HepG2 (cell line): ENCODE measurements around the gene DHRS1. TPM values are rescaled to one million over a fixed set of nuclear protein-coding genes. Genes with fewer than 3 reads are reported as not detected.

Experiments used
- BORCS8-MEF2B ChIP-seq: sonication (generic); formaldehyde crosslinking; IDR thresholded peaks from 2 replicates; pipeline ENCODE4 v1.8.0; 2022; ENCODE audit warnings: mild to moderate bottlenecking, missing genetic modification reagents
- NCOA2 ChIP-seq: sonication (generic); formaldehyde crosslinking; IDR thresholded peaks from 2 replicates; pipeline ENCODE4 v1.8.0; 2022; ENCODE audit warnings: inconsistent platforms
- SP2 ChIP-seq: sonication (generic); formaldehyde crosslinking; IDR thresholded peaks from 2 replicates; pipeline ENCODE4 v1.5.1; 2020; ENCODE audit warnings: mild to moderate bottlenecking, missing genetic modification reagents
- SRSF4 ChIP-seq: fragments of 200-400 bp; formaldehyde crosslinking; IDR thresholded peaks from one replicate; pipeline ENCODE4 v1.6.1; 2018; ENCODE audit warnings: mild to moderate bottlenecking, low read depth, low read length, moderate library complexity; ENCODE audit not compliant: poor library complexity, severe bottlenecking
- ZNF34 ChIP-seq: sonication (generic); formaldehyde crosslinking; IDR thresholded peaks from 2 replicates; pipeline ENCODE4 v1.4.0; 2020; ENCODE audit warnings: mild to moderate bottlenecking, missing genetic modification reagents, borderline replicate concordance
- ZNF614 ChIP-seq: IDR thresholded peaks from 2 replicates; pipeline ENCODE4 v1.6.1; 2018; ENCODE audit warnings: missing biosample characterization, missing genetic modification reagents, inconsistent platforms, borderline replicate concordance
- ZNF720 ChIP-seq: sonication (generic); formaldehyde crosslinking; IDR thresholded peaks from 2 replicates; pipeline ENCODE4 v1.4.0; 2020; ENCODE audit warnings: missing genetic modification reagents
- ZNF766 ChIP-seq: sonication (generic); formaldehyde crosslinking; IDR thresholded peaks from 2 replicates; pipeline ENCODE4 v1.5.0; 2020; ENCODE audit warnings: missing genetic modification reagents, borderline replicate concordance
- polyA plus RNA-seq, 8 experiments: library from polyadenylated mRNA; depleted of rRNA in 3 of 8; stranded (reverse) in 7 of 8; unstranded in 1 of 8; fragments of >200 nt; fragmentation: Illumina TruSeq in 4 of 8; extraction: Trizol in 4 of 8; gene quantifications; 2 replicates each; pipeline versions ENCODE4 v1.2.1 to v1.2.3, GENCODE V29; 2011 to 2016; ENCODE audit warnings: low read depth in 4 of 8, missing spikeins in 1 of 8, mixed read lengths in 1 of 8; ENCODE audit not compliant: insufficient read depth in 1 of 8
- total RNA-seq, 5 experiments: library from RNA; depleted of rRNA; stranded (reverse); fragments of >200 nt; fragmentation: Illumina TruSeq; extraction: Trizol; gene quantifications; 2 replicates each; pipeline ENCODE4 v1.2.3, GENCODE V29; 2016; ENCODE audit warnings: low read depth in 1 of 5
- TF ChIP-seq, protein P1 (sequence below): sonication (generic); formaldehyde crosslinking; IDR thresholded peaks from 2 replicates; pipeline ENCODE4 v1.4.0; 2020; ENCODE audit warnings: mild to moderate bottlenecking, missing genetic modification reagents
- TF ChIP-seq, protein P2 (sequence below): sonication (generic); formaldehyde crosslinking; IDR thresholded peaks from 2 replicates; pipeline ENCODE4 v1.4.0; 2020; ENCODE audit warnings: missing genetic modification reagents, mild to moderate bottlenecking, borderline replicate concordance
- TF ChIP-seq, protein P3 (sequence below): sonication (generic); formaldehyde crosslinking; IDR thresholded peaks from 2 replicates; pipeline ENCODE4 v1.5.1; 2020; ENCODE audit warnings: missing genetic modification reagents, mild to moderate bottlenecking, borderline replicate concordance
- TF ChIP-seq, protein P4 (sequence below): sonication (generic); formaldehyde crosslinking; IDR thresholded peaks from 2 replicates; pipeline ENCODE4 v1.4.0; 2020; ENCODE audit warnings: missing genetic modification reagents, mild to moderate bottlenecking, borderline replicate concordance

DHRS1 gene
- total and polyA plus RNA-seq, 2 of the 13 experiments (the other 11 are each of a cell fraction or from before 2014, with no cell fraction given), result 49.8 to 60.8 TPM

DNA sequence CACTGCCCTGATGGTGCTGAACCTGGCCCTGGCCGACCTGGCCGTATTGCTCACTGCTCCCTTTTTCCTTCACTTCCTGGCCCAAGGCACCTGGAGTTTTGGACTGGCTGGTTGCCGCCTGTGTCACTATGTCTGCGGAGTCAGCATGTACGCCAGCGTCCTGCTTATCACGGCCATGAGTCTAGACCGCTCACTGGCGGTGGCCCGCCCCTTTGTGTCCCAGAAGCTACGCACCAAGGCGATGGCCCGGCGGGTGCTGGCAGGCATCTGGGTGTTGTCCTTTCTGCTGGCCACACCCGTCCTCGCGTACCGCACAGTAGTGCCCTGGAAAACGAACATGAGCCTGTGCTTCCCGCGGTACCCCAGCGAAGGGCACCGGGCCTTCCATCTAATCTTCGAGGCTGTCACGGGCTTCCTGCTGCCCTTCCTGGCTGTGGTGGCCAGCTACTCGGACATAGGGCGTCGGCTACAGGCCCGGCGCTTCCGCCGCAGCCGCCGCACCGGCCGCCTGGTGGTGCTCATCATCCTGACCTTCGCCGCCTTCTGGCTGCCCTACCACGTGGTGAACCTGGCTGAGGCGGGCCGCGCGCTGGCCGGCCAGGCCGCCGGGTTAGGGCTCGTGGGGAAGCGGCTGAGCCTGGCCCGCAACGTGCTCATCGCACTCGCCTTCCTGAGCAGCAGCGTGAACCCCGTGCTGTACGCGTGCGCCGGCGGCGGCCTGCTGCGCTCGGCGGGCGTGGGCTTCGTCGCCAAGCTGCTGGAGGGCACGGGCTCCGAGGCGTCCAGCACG is 16.4 kb upstream of the DHRS1 start (continued):
- TF ChIP-seq ZNF34 (CRISPR knock-in tag) (no peak), NCOA2 (CRISPR knock-in tag) (peak; percentile 59; the same call in 1 of the 2 replicates), SRSF4 (no peak), SP2 (CRISPR knock-in tag) (peak; percentile 61), ZNF766 (CRISPR knock-in tag) (peak; percentile 100), ZNF614 (CRISPR knock-in tag) (peak; percentile 92; the same call in 1 of the 2 replicates), BORCS8-MEF2B (CRISPR knock-in tag) (peak; percentile 99), ZNF720 (CRISPR knock-in tag) (peak; percentile 73; the same call in 1 of the 2 replicates)
- TF ChIP-seq, protein P1, sequence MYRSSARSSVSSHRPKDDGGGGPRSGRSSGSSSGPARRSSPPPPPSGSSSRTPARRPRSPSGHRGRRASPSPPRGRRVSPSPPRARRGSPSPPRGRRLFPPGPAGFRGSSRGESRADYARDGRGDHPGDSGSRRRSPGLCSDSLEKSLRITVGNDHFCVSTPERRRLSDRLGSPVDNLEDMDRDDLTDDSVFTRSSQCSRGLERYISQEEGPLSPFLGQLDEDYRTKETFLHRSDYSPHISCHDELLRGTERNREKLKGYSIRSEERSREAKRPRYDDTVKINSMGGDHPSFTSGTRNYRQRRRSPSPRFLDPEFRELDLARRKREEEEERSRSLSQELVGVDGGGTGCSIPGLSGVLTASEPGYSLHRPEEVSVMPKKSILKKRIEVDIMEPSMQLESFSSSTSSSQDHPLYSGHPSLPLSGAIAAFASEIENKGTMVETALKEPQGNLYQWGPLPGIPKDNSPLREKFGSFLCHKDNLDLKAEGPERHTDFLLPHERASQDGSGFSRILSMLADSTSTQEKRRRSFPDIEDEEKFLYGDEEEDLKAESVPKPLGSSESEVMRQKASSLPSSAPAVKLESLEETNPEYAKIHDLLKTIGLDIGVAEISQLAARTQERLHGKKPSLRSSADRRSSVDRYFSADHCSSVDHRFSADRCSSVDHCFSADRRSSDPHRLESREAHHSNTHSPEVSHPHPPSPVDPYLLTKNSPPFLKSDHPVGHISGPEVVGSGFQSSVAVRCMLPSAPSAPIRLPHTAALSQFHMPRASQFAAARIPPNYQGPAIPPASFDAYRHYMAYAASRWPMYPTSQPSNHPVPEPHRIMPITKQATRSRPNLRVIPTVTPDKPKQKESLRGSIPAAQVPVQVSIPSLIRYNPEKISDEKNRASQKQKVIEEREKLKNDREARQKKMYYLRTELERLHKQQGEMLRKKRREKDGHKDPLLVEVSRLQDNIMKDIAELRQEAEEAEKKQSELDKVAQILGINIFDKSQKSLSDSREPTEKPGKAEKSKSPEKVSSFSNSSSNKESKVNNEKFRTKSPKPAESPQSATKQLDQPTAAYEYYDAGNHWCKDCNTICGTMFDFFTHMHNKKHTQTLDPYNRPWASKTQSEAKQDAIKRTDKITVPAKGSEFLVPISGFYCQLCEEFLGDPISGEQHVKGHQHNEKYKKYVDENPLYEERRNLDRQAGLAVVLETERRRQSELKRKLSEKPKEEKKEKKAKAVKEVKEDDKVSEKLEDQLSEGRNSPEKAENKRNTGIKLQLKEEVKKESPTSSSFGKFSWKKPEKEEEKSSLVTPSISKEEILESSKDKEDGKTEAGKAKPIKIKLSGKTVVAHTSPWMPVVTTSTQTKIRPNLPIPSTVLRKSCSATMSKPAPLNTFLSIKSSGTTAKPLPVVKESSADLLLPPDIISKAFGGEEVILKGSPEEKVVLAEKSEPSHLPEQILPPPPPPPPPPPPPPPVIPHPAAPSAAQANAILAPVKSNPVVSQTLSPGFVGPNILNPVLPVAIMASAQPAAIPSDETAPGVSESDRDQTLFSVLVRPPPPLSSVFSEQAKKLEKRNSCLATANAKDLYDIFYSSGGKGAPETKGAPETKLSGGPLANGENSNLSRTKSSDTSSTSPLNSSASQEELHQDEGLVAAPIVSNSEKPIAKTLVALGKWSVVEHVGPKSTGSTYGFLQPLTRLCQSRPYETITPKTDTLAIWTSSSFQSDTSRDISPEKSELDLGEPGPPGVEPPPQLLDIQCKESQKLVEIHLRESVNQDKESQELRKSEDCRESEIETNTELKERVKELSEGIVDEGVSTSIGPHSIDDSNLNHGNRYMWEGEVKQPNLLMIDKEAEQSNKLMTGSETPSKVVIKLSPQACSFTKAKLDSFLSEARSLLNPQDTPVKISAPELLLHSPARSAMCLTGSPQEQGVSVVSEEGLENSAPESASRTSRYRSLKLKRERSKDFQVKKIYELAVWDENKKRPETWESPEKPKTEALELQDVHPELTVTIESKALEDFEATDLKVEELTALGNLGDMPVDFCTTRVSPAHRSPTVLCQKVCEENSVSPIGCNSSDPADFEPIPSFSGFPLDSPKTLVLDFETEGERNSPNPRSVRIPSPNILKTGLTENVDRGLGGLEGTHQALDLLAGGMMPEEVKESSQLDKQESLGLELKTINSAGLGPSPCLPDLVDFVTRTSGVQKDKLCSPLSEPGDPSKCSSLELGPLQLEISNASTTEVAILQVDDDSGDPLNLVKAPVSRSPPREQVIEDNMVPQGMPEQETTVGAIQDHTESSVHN (CRISPR knock-in tag), result no peak; the same call in 1 of the 2 replicates
- TF ChIP-seq, protein P2, sequence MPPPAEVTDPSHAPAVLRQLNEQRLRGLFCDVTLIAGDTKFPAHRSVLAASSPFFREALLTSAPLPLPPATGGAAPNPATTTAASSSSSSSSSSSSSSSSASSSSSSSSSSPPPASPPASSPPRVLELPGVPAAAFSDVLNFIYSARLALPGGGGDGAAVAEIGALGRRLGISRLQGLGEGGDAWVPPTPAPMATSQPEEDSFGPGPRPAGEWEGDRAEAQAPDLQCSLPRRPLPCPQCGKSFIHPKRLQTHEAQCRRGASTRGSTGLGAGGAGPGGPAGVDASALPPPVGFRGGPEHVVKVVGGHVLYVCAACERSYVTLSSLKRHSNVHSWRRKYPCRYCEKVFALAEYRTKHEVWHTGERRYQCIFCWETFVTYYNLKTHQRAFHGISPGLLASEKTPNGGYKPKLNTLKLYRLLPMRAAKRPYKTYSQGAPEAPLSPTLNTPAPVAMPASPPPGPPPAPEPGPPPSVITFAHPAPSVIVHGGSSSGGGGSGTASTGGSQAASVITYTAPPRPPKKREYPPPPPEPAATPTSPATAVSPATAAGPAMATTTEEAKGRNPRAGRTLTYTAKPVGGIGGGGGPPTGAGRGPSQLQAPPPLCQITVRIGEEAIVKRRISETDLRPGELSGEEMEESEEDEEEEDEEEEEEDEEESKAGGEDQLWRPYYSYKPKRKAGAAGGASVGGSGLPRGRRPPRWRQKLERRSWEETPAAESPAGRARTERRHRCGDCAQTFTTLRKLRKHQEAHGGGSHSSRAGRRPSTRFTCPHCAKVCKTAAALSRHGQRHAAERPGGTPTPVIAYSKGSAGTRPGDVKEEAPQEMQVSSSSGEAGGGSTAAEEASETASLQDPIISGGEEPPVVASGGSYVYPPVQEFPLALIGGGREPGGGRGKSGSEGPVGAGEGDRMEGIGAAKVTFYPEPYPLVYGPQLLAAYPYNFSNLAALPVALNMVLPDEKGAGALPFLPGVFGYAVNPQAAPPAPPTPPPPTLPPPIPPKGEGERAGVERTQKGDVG (CRISPR knock-in tag), result peak; percentile 94
- TF ChIP-seq, protein P3, sequence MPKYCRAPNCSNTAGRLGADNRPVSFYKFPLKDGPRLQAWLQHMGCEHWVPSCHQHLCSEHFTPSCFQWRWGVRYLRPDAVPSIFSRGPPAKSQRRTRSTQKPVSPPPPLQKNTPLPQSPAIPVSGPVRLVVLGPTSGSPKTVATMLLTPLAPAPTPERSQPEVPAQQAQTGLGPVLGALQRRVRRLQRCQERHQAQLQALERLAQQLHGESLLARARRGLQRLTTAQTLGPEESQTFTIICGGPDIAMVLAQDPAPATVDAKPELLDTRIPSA (CRISPR knock-in tag), result no peak
- TF ChIP-seq, protein P4, sequence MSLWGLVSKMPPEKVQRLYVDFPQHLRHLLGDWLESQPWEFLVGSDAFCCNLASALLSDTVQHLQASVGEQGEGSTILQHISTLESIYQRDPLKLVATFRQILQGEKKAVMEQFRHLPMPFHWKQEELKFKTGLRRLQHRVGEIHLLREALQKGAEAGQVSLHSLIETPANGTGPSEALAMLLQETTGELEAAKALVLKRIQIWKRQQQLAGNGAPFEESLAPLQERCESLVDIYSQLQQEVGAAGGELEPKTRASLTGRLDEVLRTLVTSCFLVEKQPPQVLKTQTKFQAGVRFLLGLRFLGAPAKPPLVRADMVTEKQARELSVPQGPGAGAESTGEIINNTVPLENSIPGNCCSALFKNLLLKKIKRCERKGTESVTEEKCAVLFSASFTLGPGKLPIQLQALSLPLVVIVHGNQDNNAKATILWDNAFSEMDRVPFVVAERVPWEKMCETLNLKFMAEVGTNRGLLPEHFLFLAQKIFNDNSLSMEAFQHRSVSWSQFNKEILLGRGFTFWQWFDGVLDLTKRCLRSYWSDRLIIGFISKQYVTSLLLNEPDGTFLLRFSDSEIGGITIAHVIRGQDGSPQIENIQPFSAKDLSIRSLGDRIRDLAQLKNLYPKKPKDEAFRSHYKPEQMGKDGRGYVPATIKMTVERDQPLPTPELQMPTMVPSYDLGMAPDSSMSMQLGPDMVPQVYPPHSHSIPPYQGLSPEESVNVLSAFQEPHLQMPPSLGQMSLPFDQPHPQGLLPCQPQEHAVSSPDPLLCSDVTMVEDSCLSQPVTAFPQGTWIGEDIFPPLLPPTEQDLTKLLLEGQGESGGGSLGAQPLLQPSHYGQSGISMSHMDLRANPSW (CRISPR knock-in tag), result peak; percentile 87
